H1 (cell line): Measurements from ENCODE around the gene C3.
A peak's percentile ranks its signal among the peaks of the same experiment; 100 is the strongest.

Experiments
- CTCF ChIP-seq, 3 experiments: IDR thresholded peaks; 1 replicate in 2 of 3; 2 replicates in 1 of 3; pipeline versions ENCODE4 v1.5.1 to v1.6.1; 2011; ENCODE audit warnings: low read length in 3 of 3, mild to moderate bottlenecking in 3 of 3, inconsistent platforms in 2 of 3, low read depth in 1 of 3, moderate library complexity in 1 of 3; ENCODE audit not compliant: insufficient read depth in 1 of 3; ENCODE audit errors: control extremely low read depth in 1 of 3
- EGR1 ChIP-seq: IDR thresholded peaks from 2 replicates; pipeline ENCODE4 v1.6.1; 2011; ENCODE audit warnings: low read depth, low read length, borderline replicate concordance
- POLR2A ChIP-seq, 2 experiments: IDR thresholded peaks; 1 replicate in 1 of 2; 2 replicates in 1 of 2; pipeline ENCODE4 v1.6.1; 2011; ENCODE audit warnings: low read depth in 2 of 2, low read length in 2 of 2, mild to moderate bottlenecking in 2 of 2; ENCODE audit errors: control extremely low read depth in 1 of 2
- YY1 ChIP-seq: IDR thresholded peaks from 2 replicates; pipeline ENCODE4 v1.6.1; 2011; ENCODE audit warnings: low read depth, mild to moderate bottlenecking, low read length

GRCh38 chr19:6707658-6708018 lies 12.8 kb downstream of the C3 start:
- TF ChIP-seq CTCF (IDR thresholded peaks at IDR 0.05; ENCODE audit: control extremely low read depth in 1 of 3, insufficient read depth in 1 of 3, low read depth in 1 of 3, low read length in 3 of 3) (peak in 1 of 3 experiments; percentile 3; a peak in 1 of 4 replicates), EGR1 (no peak), POLR2A (IDR thresholded peaks at IDR 0.05; ENCODE audit: control extremely low read depth in 1 of 2, low read depth in 2 of 2, low read length in 2 of 2) (no peak), YY1 (no peak)
